ENCODE results near the gene STXBP6.

Gene STXBP6

GRCh38 chr14:24848102-24848790, 201.7 kb downstream of the STXBP6 start:
- TF ChIP-seq, protein P1, sequence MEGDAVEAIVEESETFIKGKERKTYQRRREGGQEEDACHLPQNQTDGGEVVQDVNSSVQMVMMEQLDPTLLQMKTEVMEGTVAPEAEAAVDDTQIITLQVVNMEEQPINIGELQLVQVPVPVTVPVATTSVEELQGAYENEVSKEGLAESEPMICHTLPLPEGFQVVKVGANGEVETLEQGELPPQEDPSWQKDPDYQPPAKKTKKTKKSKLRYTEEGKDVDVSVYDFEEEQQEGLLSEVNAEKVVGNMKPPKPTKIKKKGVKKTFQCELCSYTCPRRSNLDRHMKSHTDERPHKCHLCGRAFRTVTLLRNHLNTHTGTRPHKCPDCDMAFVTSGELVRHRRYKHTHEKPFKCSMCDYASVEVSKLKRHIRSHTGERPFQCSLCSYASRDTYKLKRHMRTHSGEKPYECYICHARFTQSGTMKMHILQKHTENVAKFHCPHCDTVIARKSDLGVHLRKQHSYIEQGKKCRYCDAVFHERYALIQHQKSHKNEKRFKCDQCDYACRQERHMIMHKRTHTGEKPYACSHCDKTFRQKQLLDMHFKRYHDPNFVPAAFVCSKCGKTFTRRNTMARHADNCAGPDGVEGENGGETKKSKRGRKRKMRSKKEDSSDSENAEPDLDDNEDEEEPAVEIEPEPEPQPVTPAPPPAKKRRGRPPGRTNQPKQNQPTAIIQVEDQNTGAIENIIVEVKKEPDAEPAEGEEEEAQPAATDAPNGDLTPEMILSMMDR (IDR thresholded peaks at IDR 0.05; ENCODE audit: borderline replicate concordance, insufficient read depth, low read depth, low read length), result no peak
- H3K4me3 ChIP-seq (ENCODE audit: low read depth, low read length), result no peak overlapping the region

GRCh38 chr14:24847568-24848095, 202.3 kb downstream of the STXBP6 start:
- TF ChIP-seq, protein P1 (IDR thresholded peaks at IDR 0.05; ENCODE audit: borderline replicate concordance, insufficient read depth, low read depth, low read length), result no peak
- no peak overlapping the region for H3K4me3 ChIP-seq (ENCODE audit: low read depth, low read length)

- TF ChIP-seq, protein P1 (IDR thresholded peaks at IDR 0.05; ENCODE audit: borderline replicate concordance, insufficient read depth, low read depth, low read length), result no peak
- no peak overlapping the region for H3K4me3 ChIP-seq (ENCODE audit: low read depth, low read length)
These were observed 203.7 kb downstream of the STXBP6 start for GRCh38 chr14:24846261-24846660.

DNA sequence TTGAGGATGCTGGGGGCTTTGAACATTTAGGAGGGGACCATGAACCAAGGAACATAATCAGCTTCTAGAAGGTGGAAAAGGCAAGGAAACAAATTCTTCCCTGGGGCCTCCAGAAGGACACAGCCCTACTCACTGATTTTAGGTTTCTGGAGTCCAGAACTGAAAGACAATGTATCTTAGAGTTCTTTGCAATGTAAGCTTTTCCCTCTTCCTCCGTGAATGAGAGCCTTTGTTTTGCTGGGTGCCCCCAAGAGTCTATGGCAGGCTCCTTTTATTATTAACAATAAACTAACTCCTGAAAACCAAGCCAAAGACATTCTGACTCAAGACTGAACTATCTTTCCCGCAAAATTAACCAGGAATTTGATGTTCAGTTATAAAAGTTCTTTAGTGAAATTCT, 204.1 kb downstream of the STXBP6 start:
- H3K4me3 ChIP-seq (ENCODE audit: low read depth, low read length), result no peak overlapping the region
- TF ChIP-seq, protein P1 (IDR thresholded peaks at IDR 0.05; ENCODE audit: borderline replicate concordance, insufficient read depth, low read depth, low read length), result no peak

DNA sequence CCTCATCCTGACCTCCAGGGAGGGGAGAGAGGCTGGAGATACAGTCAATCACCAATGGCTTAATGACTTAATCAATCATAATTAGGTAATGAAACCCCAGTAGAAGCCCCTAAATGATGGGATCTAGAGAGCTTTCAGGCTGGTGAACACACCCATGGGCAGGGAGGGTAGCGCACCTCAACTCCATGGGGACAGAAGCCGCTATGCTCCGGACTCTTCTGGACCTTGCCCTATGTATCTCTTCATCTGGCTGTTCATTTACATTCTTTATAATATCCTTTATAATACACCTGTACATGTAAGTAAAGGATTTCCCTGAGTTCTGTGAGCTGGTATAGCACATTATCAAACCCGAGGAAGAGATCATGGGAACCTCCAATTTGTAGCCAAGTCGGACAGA, 205.9 kb downstream of the STXBP6 start:
- no peak overlapping the region for H3K4me3 ChIP-seq (ENCODE audit: low read depth, low read length)
- TF ChIP-seq, protein P1 (IDR thresholded peaks at IDR 0.05; ENCODE audit: borderline replicate concordance, insufficient read depth, low read depth, low read length), result no peak

- TF ChIP-seq, protein P1 (IDR thresholded peaks at IDR 0.05; ENCODE audit: borderline replicate concordance, insufficient read depth, low read depth, low read length), result no peak
- no peak overlapping the region for H3K4me3 ChIP-seq (ENCODE audit: low read depth, low read length)
These were observed 206.5 kb downstream of the STXBP6 start for GRCh38 chr14:24843494-24843893.

Data from GM12875 (cell line).